Measurements from ENCODE around the gene ANKHD1. TPM values are rescaled to one million over a fixed set of nuclear protein-coding genes. Genes with fewer than 3 reads are reported as not detected.
A peak's percentile ranks its signal among the peaks of the same experiment; 100 is the strongest.

Gene ANKHD1
- total RNA-seq, 1 experiment from 2014 or later, result 113 TPM

DNA sequence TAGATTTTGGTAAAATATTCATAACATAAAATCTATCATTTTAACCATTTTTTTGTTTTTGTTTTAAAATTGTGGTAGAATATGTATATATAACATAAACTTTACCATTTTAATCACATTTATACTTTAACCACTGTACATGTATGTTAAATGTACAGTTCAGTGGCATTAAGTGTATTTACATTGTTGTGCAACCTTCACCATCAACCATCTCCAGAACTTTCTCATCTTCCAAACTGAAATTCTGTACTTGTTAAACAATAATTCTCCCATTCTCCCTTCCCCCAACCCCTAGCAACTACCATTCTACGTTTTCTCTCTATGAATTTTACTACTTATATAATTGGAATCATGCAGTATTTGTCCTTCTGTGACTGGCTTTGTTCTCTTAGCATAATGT lies 11.6 kb downstream of the ANKHD1 start:
- ChIA-PET CTCF (no interaction called here), POLR2A (no interaction called here)
- Mint-ChIP-seq H3K9me3 (no peaks in the 10 kb centered on the region), H3K36me3 (peaks cover 7% of the 10 kb centered on the region), H3K4me1 (no peaks in the 10 kb centered on the region), H3K27me3 (ENCODE audit: low read depth) (no peaks in the 10 kb centered on the region), H3K27ac (no peak overlapping the region), H3K4me3 (no peak overlapping the region)
- TF ChIP-seq JAZF1 (CRISPR knock-in tag; IDR thresholded peaks at IDR 0.05), result no peak
- TF ChIP-seq PRRX2 (CRISPR knock-in tag; IDR thresholded peaks at IDR 0.05), result no peak
- DNase-seq (ENCODE audit: low spot score) (no peak), ATAC-seq (no peak)

- POLR2A ChIA-PET, result interaction anchor here (0.7 kb wide), 1 partner anchor 425 kb away, joined by 6 read pairs; no protein-coding TSS in a partner anchor
- CTCF ChIA-PET, result interaction anchor here (0.6 to 0.7 kb wide), 2 partner anchors 10 to 59 kb away, joined by 3 read pairs; no protein-coding TSS in a partner anchor
- no peaks in the 10 kb centered on the region for H3K27me3 Mint-ChIP-seq (ENCODE audit: low read depth)
- ATAC-seq (no peak), DNase-seq (ENCODE audit: low spot score) (no peak)
- TF ChIP-seq HMGA2 (CRISPR knock-in tag; IDR thresholded peaks at IDR 0.05) (peak; percentile 98), NFE2L1 (CRISPR knock-in tag; IDR thresholded peaks at IDR 0.05) (no peak)
- peaks cover 22% of the 10 kb centered on the region for H3K4me1 Mint-ChIP-seq
- no peak overlapping the region for H3K27ac Mint-ChIP-seq
- H3K4me3 Mint-ChIP-seq, result no peak overlapping the region
- H3K9me3 Mint-ChIP-seq, result no peaks in the 10 kb centered on the region
- peaks cover 7% of the 10 kb centered on the region for H3K36me3 Mint-ChIP-seq
Measured at GRCh38 chr5:140417235-140417634, 15.6 kb downstream of the ANKHD1 start.

DNA sequence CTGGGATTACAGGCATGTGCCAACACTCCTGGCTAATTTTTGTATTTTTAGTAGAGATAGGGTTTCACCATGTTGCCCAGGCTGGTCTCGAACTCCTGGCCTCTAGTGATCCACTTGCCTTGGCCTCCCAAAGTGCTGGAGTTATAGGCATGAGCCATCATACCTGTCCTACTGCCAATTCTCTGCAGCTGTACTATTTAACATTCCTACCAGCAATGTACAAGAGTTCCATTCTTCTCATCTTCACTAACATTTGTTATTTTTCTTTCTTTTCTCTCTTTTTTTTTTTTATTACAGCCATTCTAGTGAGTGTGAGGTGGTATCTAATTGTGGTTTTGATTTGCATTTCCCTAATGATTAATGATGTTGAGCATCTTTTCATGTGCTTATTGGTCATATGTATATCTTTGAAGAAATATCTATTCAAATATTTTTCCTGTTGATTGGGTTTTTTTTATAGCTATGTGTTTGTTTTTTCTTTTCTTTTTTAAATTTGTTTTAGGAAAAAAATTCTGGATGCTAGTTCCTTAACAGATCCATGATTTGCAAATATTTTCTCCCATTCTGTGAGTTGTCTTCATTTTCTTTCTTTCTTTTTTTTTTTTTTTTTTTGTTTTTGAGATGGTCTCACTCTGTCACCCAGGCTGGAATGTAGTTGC lies 17.4 kb downstream of the ANKHD1 start:
- no peak for DNase-seq (ENCODE audit: low spot score)
- no peaks in the 10 kb centered on the region for H3K27me3 Mint-ChIP-seq (ENCODE audit: low read depth)
- ATAC-seq, result no peak
- H3K36me3 Mint-ChIP-seq, result peaks cover 7% of the 10 kb centered on the region
- H3K27ac Mint-ChIP-seq, result peak overlapping the region; percentile 31
- ChIA-PET CTCF (interaction anchor here (0.8 to 1.7 kb wide), 4 partner anchors 17 to 58 kb away, joined by 3 to 7 read pairs (median 4); partner anchors contain the start of gene ANKHD1), POLR2A (interaction anchor here (1.0 kb wide), 1 partner anchor 18 kb away, joined by 3 read pairs; no protein-coding TSS in a partner anchor)
- H3K4me3 Mint-ChIP-seq, result no peak overlapping the region
- TF ChIP-seq FOXJ3 (CRISPR knock-in tag; IDR thresholded peaks at IDR 0.05; ENCODE audit: borderline replicate concordance), result no peak
- no peak for TF ChIP-seq ZNF425 (CRISPR knock-in tag; conservative IDR thresholded peaks at IDR 0.05)
- no peak for TF ChIP-seq MXD4 (CRISPR knock-in tag; IDR thresholded peaks at IDR 0.05; ENCODE audit: borderline replicate concordance)
- TF ChIP-seq STAT6 (CRISPR knock-in tag; conservative IDR thresholded peaks at IDR 0.05; ENCODE audit: low read depth), result no peak
- peaks cover 22% of the 10 kb centered on the region for H3K4me1 Mint-ChIP-seq
- no peaks in the 10 kb centered on the region for H3K9me3 Mint-ChIP-seq

DNA sequence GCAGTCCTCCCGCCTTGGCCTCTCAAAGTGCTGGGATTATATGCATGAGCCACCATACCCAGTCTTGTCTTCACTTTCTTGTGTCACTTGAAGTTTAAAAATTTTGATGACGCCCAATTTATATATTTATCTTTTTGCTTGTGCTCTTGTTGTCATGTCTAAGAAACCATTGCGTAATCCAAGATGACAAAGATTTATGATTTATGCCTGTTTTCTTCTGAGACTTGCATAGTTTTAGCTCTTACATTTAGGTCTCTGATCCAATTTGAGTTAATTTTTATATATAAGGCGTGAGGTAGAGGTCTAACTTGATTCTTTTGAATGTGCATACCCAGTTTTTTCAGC lies 18.6 kb downstream of the ANKHD1 start:
- DNase-seq (ENCODE audit: low spot score) (no peak), ATAC-seq (no peak)
- ChIA-PET POLR2A (no interaction called here), CTCF (interaction anchor here (0.6 to 1.6 kb wide), 5 partner anchors 9 to 452 kb away, joined by 3 to 6 read pairs (median 3); no protein-coding TSS in a partner anchor)
- peak overlapping the region; percentile 76; the same call in 1 of the 2 replicates for H3K27ac Mint-ChIP-seq
- no peak overlapping the region; the same call in 1 of the 2 replicates for H3K4me3 Mint-ChIP-seq
- peaks cover 5% of the 10 kb centered on the region for H3K36me3 Mint-ChIP-seq
- H3K27me3 Mint-ChIP-seq (ENCODE audit: low read depth), result no peaks in the 10 kb centered on the region
- H3K4me1 Mint-ChIP-seq, result peaks cover 22% of the 10 kb centered on the region
- H3K9me3 Mint-ChIP-seq, result no peaks in the 10 kb centered on the region
- TF ChIP-seq ZNF396 (CRISPR knock-in tag; IDR thresholded peaks at IDR 0.05; ENCODE audit: borderline replicate concordance) (no peak), MXD4 (CRISPR knock-in tag; IDR thresholded peaks at IDR 0.05; ENCODE audit: borderline replicate concordance) (no peak), CBFB (CRISPR knock-in tag; IDR thresholded peaks at IDR 0.05; ENCODE audit: low read depth) (no peak), TP53 (CRISPR knock-in tag; IDR thresholded peaks at IDR 0.05) (no peak), GABPB1 (CRISPR knock-in tag; IDR thresholded peaks at IDR 0.05) (no peak), ZBTB43 (CRISPR knock-in tag; IDR thresholded peaks at IDR 0.05) (no peak), ATF6 (CRISPR knock-in tag; IDR thresholded peaks at IDR 0.05) (no peak), GRHL2 (CRISPR knock-in tag; IDR thresholded peaks at IDR 0.05; ENCODE audit: insufficient replicate concordance, severe bottlenecking) (no peak), USF1 (CRISPR knock-in tag; IDR thresholded peaks at IDR 0.05) (no peak), ZNF416 (CRISPR knock-in tag; IDR thresholded peaks at IDR 0.05) (no peak)
